VCaP (cell line): ENCODE results near the gene PRSS36.
A peak's percentile ranks its signal among the peaks of the same experiment; 100 is the strongest.

Experiments used
- H3K27ac ChIP-seq: fragments of 450-650 bp; 2 replicates; pipeline ENCODE4 v1.5.1; 2017
- TF ChIP-seq, protein P1 (sequence below): fragments of 450-650 bp; conservative IDR thresholded peaks from 2 replicates; pipeline ENCODE4 v1.5.1; 2017; ENCODE audit warnings: mild to moderate bottlenecking, moderate library complexity

The PRSS36 gene

DNA sequence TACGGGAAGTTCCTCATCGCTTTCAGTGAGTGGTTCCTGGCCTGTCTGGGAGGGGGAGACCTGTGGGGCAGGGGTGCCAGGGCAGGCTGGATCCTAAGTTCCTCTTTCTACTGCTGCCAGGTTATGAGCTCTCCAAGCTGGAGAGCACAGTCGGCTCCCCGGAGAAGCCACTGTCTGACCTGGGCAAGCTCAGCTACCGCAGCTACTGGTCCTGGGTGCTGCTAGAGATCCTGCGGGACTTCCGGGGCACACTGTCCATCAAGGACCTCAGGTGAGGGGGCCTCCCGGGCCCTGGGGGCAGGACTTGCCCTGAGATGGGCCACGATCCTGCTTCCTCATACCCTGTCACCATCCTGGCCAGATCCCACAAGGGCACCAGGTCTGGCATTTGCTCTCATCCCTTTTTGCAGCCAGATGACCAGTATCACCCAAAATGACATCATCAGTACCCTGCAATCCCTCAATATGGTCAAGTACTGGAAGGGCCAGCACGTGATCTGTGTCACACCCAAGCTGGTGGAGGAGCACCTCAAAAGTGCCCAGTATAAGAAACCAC is 19.5 kb downstream of the PRSS36 start:
- TF ChIP-seq, protein P1, sequence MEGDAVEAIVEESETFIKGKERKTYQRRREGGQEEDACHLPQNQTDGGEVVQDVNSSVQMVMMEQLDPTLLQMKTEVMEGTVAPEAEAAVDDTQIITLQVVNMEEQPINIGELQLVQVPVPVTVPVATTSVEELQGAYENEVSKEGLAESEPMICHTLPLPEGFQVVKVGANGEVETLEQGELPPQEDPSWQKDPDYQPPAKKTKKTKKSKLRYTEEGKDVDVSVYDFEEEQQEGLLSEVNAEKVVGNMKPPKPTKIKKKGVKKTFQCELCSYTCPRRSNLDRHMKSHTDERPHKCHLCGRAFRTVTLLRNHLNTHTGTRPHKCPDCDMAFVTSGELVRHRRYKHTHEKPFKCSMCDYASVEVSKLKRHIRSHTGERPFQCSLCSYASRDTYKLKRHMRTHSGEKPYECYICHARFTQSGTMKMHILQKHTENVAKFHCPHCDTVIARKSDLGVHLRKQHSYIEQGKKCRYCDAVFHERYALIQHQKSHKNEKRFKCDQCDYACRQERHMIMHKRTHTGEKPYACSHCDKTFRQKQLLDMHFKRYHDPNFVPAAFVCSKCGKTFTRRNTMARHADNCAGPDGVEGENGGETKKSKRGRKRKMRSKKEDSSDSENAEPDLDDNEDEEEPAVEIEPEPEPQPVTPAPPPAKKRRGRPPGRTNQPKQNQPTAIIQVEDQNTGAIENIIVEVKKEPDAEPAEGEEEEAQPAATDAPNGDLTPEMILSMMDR = no peak
- peak overlapping the region; percentile 73 for H3K27ac ChIP-seq

DNA sequence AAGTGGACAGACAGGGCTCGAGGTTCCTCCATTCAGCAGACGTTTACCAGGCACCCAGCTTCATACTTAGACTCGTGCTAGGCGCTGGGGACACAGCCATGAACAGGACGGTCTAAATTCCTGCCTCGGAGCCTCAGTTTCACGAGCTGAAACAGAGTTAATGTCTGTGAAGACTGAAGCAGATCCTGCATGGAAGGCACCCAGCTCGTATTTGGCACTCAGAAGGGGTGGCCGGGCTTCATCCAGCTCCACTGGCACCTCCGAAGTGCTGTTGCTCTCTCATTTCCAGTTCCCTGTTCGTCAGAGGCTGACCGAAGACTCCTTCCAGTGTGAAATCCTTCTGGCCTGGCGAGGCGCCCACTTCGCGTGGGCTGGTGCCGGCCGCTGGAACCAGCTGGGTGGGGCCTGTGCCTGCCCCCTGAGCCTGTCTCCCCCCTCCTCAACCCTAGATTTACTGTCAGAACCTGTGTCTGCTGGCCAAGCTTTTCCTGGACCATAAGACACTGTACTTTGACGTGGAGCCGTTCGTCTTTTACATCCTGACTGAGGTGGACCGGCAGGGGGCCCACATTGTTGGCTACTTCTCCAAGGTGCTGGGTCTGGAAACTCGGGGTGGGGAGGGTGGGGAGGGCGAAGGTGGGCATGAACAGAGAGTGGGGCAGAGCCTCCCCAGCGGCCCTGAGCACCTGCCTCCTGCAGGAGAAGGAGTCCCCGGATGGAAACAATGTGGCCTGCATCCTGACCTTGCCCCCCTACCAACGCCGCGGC is 20.1 kb downstream of the PRSS36 start:
- peak overlapping the region; percentile 73 for H3K27ac ChIP-seq
- TF ChIP-seq, protein P1 = no peak

DNA sequence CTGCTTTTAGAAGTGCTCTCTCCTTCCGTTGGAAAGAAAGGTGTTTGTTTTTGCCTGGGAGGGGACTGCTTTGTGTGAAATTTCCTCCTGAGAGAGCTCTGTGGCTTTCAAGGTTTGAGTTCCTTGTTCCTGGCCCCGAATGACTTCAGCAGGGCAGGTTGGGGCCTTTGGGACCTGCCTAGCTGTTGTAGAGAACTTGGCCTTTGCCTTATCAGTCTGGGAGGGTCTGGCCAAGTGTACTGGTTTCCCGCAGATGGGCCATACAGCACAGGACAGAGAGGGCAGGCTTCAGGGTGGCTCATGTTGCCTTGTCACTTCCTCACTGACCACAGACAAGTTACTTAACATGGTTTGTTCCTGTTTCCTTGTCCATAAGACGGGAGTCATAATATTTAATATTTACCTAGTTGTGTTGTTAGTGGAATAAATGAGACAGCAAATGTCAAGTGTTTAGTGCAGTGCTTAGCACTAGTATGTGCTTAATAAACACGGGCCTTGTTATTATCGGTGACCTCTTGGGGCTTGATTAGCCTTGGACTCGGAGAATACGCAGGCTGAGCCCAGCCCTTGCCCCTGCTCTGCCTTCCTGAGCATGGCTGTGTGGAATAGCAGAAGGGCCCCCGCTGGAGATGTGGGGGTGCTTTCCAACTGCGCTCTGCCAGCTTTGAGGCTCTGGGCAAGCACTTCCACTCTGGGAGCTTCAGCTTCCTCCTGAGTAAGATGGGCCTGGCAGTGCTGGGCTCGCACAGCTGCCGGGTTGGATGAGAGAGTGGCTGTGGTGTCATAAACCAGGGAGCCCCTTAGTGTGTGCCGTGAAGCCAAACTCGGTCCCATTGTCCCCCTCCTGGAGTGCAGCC is 20.9 kb downstream of the PRSS36 start:
- H3K27ac ChIP-seq = peak overlapping the region; percentile 16; the same call in 1 of the 2 replicates
- TF ChIP-seq, protein P1 = no peak

DNA sequence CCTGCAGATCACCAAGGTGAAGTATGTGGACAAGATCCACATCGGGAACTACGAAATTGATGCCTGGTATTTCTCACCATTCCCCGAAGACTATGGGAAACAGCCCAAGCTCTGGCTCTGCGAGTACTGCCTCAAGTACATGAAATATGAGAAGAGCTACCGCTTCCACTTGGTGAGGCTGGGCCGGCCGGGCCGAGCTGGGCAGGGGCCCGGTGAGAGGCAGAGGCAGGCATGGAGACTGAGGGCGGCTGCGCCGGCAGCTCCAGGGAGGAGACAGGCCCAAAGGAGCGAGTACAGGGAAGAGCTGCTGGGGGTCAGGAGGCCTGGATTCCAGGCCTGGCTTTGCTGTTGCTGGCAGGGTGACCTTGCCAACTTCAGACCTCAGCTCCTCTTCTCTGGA is 22.7 kb downstream of the PRSS36 start:
- H3K27ac ChIP-seq = no peak overlapping the region
- TF ChIP-seq, protein P1 = no peak

DNA sequence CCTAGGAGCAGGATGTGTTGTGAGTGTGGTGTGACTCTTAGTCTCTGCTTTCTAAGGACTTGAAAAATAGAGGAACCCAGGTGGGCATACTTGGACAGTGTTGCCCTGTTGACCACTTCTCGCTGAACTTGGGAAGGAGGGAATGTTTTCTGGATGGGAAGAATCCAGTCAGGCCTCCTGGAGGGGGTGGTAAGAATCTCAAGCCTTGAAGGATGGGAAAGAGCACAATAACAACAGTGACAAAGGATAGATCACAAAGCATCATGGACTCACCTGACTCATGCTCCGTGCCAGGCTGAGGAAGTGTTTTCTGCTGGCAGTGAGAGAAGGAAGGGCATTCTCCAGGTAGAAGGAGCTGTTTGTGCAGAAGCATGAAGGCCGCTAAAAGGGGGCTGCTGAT is 24.0 kb downstream of the PRSS36 start:
- TF ChIP-seq, protein P1 = no peak
- H3K27ac ChIP-seq = no peak overlapping the region

DNA sequence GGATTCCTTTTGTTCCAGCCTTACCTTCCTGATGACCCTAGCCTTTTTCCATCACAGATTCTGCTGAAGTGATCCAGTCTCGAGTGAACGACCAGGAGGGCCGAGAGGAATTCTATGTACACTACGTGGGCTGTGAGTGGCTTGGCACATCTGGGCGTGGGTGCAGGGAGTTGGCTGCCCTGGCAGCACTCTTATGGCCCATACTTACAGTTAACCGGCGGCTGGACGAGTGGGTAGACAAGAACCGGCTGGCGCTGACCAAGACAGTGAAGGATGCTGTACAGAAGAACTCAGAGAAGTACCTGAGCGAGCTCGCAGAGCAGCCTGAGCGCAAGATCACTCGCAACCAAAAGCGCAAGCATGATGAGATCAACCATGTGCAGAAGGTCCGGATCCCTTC is 29.7 kb downstream of the PRSS36 start:
- H3K27ac ChIP-seq = no peak overlapping the region
- TF ChIP-seq, protein P1 = no peak
